Suprapubic skin (tissue), 4 donors: Measurements from ENCODE around the gene EAF2.

Experiments used
- CTCF ChIP-seq, 2 donors: fragments of 200-600 bp in 1 of 2; fragments of 450-650 bp in 1 of 2; sonication (generic) in 1 of 2; IDR thresholded peaks; one replicate each; pipeline ENCODE4 v1.5.1; 2016 to 2019; ENCODE audit warnings: antibody characterized with exemption in 2 of 2, mild to moderate bottlenecking in 1 of 2, moderate library complexity in 1 of 2
- EP300 ChIP-seq: sonication (generic); formaldehyde crosslinking; IDR thresholded peaks from one replicate; pipeline ENCODE4 v1.6.1; 2017; ENCODE audit warnings: antibody characterized with exemption
- POLR2A ChIP-seq, 2 donors: fragments of 450-650 bp; IDR thresholded peaks; one replicate each; pipeline ENCODE4 v1.6.1; 2017; ENCODE audit warnings: antibody characterized with exemption in 2 of 2, mild to moderate bottlenecking in 2 of 2, moderate library complexity in 2 of 2
- POLR2AphosphoS5 ChIP-seq, 3 donors: sonication (generic); formaldehyde crosslinking; IDR thresholded peaks; one replicate each; pipeline ENCODE4 v1.6.1; 2017; ENCODE audit warnings: antibody characterized with exemption in 3 of 3

DNA sequence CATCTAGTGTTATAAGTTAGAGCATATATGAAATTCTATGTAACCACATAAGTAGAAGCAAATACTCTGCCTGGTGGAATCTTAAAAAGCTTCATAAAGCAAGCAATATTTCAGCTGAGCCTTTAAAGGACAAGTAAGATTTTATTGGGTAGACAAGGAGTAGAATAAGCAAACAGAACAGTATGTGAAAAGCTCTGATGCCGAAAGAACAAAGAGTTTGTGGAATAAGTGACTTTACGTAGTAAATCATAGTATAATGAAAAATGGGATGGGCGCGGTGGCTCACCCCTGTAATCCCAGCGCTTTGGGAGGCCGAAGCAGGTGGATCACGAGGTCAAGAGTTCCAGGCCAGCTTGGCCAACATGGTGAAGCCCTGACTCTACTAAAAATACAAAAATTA lies 9.9 kb downstream of the EAF2 start:
- TF ChIP-seq CTCF (IDR thresholded peaks at IDR 0.05) (no peak), POLR2A (IDR thresholded peaks at IDR 0.05) (no peak), POLR2AphosphoS5 (IDR thresholded peaks at IDR 0.05) (no peak), EP300 (no peak)
